ENCODE measurements around the gene OR52K1. TPM values are rescaled to one million over a fixed set of nuclear protein-coding genes. Genes with fewer than 3 reads are reported as not detected.

Gene OR52K1
- polyA plus RNA-seq: not detected in 2 replicates

GRCh38 chr11:4482445-4482844 is at the start of gene OR52K1:
OR52K1 (plus strand) TSS chr11:4482646; CDS start chr11:4488901, 6,255 bp downstream.

GRCh38 chr11:4448995-4449394 is 33.5 kb upstream of the OR52K1 start, which contains the start of gene OR52K2:
OR52K2 (plus strand) TSS chr11:4449295; CDS start chr11:4449340, 45 bp downstream.

Other genes starting within 250 kb of the OR52K1 start
- not detected in 2 replicates for gene OR52B4, start 114.3 kb upstream of the OR52K1 start, polyA plus RNA-seq
- 2.8 and 4.3 TPM in 2 replicates for gene TRIM21, start 88.9 kb upstream of the OR52K1 start, polyA plus RNA-seq
- gene OR52K2, start 33.4 kb upstream of the OR52K1 start, polyA plus RNA-seq: not detected in 2 replicates
- not detected in 2 replicates for gene OR52M1, start 62.5 kb downstream of the OR52K1 start, polyA plus RNA-seq
- gene OR52I2, start 99.1 kb downstream of the OR52K1 start, polyA plus RNA-seq: not detected in 2 replicates
- not detected in 2 replicates for gene OR52I1, start 111.4 kb downstream of the OR52K1 start, polyA plus RNA-seq
- gene TRIM68, start 125.6 kb downstream of the OR52K1 start, polyA plus RNA-seq: 5.0 and 6.0 TPM in 2 replicates
- gene OR51D1, start 154.8 kb downstream of the OR52K1 start, polyA plus RNA-seq: not detected in 2 replicates
- gene OR51E1, start 161.3 kb downstream of the OR52K1 start, polyA plus RNA-seq: not detected in 2 replicates
- gene OR51E2, start 215.2 kb downstream of the OR52K1 start, polyA plus RNA-seq: not detected in 2 replicates
- not detected in 2 replicates for gene MMP26, start 222.1 kb downstream of the OR52K1 start, polyA plus RNA-seq